HG02798 (cell line): ENCODE measurements around the gene ZNF679.
"Not testable (repeated sequence)": the region's sequence is repeated elsewhere in the genome, so short reads cannot be mapped to it uniquely, and the experiment has no call there.

Source experiments
- ATAC-seq: cut with Tn5 transposase; IDR thresholded peaks from one replicate; pipeline ENCODE4 v1.9.1; 2021; ENCODE audit warnings: mild to moderate bottlenecking; ENCODE audit not compliant: unreplicated experiment, poor library complexity

ZNF679 gene

DNA sequence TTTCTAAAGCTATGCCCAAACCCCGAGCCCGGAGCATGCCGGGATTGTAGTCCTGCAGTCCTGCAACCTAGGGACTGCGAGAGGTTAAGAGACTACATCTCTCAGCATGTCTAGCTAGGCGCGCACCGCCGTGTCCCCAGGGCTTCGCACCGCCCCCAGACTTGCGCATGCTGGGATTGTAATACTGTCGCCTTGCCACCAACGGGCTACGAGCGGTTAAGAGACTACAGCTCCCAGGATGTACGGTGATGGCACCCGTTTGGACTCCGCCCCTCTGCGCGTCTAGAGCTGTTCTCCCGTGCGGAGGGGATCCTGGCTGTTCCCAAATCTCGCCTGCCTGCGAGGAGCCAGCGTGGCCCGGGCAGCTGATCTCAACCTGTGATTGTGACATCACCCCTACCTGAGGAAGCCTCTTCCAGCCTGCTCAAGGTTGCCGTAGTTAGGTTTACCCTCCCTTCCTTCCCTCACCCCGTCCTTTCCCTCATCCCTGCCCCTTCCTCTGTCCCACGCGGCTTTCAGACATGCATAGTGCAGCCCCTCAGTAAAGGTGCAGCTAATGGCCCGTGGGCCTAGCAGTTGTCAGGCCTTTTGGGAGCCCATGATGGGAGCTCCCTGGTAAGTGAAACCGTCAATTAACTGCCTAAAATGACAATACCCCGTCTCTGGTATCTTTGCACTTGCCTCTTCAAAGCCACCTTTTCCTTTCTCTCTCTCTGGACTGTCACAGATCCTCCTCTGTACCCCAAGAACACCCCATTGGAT is 79.2 kb downstream of the ZNF679 start:
- ATAC-seq = peak; percentile 99

DNA sequence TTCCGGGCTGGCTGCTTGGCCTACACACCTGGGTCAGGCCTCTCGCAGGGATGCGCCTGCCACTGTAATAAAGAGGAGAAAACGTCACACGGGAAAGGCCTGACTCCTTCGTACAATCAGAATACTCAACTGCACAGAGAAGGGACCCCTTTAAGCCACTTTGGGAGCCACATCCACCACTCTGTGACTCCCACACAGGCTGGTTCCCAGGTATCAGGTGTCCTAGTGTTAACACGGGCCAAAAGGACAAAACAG is 79.7 kb downstream of the ZNF679 start:
- no peak for ATAC-seq

- ATAC-seq = no peak
Observed at GRCh38 chr7:64310426-64310825, 82.2 kb downstream of the ZNF679 start.

DNA sequence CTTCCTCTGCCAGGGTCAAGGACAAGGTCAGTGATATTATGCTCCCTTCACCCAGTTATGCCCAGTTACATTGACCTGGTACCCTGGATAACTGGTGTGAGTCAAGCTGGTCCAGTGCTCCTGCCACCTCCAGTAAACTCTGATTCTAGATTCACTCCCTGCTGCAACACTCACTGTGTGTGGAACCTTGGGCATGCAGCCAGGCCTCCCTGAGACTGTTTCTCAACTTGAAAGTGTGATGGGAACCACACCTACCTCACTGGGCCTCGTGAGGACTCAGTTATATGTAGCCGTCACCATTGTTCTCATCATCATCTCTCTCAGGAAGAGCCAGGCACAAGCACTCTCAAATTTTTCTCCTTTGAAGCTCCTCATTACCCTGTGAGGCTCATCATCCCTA is 84.6 kb downstream of the ZNF679 start:
- no peak for ATAC-seq

DNA sequence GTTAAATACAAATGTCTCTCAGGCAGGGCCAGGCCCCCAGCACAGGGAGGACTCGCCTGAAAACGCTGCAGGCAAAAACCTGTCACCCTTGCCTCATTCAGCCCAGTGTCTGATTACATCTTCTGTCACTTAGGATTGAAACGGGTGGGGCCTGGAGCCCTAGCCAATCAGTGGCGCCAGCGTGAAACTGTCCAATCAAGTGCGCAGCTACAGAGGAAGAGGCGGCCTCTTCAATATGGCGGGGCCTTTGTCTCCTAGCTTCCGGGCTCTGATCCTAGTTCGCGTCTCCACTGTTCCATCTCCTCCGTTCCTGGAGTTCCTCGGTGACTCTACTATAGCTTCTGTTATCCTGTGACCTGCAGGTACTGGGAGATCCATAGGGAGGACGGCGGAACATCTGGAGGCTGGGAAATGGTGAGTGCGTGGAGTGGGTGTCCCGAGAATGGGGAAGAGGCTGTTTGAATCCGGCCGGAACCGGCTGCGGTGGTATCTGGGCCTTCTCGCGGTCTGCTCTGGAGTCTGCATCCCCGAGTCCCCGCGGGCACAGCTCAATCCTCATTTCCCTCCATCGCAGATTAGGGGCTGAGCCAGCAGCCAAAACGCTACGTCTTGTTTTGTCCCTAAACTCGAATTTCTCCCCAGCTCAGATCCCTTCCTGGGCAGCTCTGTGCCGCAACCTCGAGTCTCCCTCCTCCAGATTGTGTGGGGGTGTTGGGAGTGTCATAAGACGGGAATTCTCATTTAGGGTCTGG is 85.6 kb downstream of the ZNF679 start, which contains the start of gene ZNF736:
Gene ZNF736, plus strand, starts transcription at position 222 of the 752 bp plus-strand sequence. Its CDS starts 190 bp downstream, at position 412.
- peak; percentile 100 for ATAC-seq

GRCh38 chr7:64314566-64314965 is 86.3 kb downstream of the ZNF679 start:
- ATAC-seq = no peak

GRCh38 chr7:64316031-64316742 is 87.9 kb downstream of the ZNF679 start:
- ATAC-seq = not testable (repeated sequence)
